GM12801 (cell line): ENCODE results near the gene HS6ST3.

Source experiments
- TF ChIP-seq, protein P1 (sequence below): IDR thresholded peaks from one replicate; pipeline ENCODE4 v1.5.1; 2011; ENCODE audit warnings: control low read depth; ENCODE audit not compliant: insufficient read length; ENCODE audit errors: extremely low read depth

Gene HS6ST3

GRCh38 chr13:96617528-96617927, 527.6 kb downstream of the HS6ST3 start:
- TF ChIP-seq, protein P1, sequence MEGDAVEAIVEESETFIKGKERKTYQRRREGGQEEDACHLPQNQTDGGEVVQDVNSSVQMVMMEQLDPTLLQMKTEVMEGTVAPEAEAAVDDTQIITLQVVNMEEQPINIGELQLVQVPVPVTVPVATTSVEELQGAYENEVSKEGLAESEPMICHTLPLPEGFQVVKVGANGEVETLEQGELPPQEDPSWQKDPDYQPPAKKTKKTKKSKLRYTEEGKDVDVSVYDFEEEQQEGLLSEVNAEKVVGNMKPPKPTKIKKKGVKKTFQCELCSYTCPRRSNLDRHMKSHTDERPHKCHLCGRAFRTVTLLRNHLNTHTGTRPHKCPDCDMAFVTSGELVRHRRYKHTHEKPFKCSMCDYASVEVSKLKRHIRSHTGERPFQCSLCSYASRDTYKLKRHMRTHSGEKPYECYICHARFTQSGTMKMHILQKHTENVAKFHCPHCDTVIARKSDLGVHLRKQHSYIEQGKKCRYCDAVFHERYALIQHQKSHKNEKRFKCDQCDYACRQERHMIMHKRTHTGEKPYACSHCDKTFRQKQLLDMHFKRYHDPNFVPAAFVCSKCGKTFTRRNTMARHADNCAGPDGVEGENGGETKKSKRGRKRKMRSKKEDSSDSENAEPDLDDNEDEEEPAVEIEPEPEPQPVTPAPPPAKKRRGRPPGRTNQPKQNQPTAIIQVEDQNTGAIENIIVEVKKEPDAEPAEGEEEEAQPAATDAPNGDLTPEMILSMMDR = no peak

DNA sequence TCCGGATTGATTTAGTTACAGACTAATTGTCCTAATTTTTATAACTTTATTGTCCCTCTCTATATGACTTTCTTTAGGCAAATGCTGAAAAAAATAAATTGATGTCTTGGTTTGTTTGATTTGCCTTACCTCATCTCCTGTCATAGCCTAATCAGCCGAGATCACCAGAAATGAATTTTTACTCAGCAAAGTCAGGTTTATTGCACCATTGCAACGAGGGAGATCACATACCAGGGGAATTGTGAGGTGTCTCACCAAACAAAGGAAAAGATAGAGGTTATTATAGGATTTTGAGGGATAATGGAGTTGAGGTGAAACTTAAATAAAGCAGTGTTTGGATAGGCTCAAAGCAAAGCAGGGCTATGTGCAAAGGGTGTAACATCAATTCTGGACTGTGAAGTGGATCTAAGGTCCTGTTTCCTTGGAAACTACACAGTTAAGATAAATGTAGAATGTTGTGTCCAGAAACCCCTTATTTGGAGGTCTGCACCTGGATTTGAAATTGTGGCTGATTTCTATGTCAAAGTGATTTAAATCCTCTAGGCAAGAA, 531.8 kb downstream of the HS6ST3 start:
- TF ChIP-seq, protein P1 = no peak

DNA sequence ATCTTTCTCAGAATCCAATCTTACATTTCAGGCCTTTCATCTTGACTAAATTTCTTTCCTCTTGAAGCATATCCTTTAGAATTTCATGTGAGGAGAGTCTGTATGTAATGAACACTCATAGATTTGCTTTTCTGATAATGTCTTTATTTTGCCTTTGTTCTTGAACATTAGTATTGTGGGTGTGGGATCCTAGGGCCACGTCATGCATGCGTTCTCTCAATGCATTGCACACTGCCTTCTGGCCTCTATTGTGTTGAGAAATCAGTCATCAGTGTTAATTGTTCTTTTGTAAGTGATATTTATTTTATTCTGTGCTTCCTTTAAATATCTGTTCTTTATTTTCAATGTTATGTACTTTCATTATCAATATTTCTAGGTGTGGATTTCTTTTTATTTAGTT, 539.4 kb downstream of the HS6ST3 start:
- TF ChIP-seq, protein P1 = no peak

DNA sequence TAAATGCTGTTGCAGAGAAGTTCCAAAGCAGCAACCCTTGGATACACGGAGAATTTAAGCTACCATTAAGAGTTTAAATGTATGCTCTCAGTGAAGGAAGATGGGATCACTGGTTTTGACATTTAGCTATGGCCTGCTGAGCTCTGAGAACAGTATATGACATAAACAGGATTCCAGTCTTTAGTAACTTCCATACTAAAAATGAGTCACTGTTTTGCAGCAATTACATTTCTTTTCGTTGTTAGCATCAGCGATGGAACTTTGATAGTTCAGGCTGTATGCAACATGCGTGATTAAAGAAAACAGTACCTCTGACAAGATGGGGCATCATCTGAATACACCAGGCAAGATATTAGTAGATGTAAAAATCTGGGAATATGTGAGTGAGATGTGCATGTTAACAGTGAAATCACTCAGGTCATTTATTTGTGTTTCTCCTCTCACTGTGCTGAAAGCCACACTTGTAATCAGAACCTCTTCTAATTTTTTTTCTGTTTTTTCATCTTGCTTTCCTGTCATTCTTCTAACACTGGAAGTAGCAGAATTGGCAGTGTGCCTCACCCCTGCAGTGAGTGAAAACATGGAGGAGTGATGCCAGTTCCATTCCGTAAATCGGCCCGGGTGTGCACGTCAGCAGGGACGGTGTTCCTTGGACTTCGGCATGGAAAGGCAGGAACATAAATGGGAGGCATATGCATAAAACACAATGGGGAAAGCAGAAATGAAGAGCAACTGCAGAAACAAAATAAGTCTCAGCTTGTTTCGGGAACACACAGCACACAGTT, 542.8 kb downstream of the HS6ST3 start:
- TF ChIP-seq, protein P1 = no peak

DNA sequence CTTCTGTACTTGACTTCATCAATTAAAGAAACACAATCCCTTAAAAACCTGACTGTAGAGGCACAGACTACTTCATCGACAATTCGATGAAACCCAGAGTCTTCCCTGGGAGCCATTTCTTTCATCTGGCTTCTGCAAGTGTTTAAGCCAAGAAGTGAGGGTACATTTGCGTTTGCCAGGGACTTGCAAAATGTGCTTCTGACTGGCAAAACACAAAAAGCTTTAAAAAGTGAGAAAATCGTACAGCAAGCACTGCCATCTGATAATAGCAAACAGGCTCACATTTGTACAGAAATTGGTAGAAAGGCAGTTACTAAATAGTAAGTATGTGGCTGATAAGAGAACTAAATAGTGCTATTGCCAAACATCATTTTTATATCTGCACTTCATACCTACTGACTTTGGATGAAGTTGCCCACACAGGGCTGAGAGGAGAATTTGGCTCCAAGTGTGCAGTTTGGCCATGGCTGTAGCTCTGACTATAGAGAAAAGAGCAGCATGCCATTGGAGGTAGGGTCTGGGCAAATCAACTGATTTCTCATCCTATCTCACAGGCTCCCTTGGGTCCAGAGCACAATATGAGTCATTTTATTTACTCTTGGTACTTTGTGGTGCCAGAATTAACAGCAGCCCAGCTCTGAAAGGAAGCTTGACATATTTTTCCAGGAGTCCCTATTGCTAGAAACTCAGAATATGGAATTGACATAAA, 546.2 kb downstream of the HS6ST3 start:
- TF ChIP-seq, protein P1 = no peak

DNA sequence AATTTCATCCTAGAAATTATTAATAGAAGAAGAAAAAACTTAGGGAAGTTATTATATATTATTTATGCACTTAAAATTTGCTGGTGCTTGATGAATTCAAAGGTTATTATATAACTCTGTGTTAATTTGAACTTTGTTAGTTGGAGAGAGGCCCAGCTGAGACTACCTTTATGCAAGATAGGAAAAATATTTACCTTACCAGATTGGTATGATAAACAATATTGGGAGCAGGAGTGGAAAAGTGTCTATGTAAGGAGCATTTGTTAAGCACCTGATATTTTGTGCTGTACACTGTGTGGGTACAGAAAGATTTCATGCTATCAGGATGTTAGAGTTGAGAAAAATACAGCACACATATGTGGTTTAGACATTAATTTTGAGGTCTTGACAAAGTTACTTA, 547.1 kb downstream of the HS6ST3 start:
- TF ChIP-seq, protein P1 = no peak

DNA sequence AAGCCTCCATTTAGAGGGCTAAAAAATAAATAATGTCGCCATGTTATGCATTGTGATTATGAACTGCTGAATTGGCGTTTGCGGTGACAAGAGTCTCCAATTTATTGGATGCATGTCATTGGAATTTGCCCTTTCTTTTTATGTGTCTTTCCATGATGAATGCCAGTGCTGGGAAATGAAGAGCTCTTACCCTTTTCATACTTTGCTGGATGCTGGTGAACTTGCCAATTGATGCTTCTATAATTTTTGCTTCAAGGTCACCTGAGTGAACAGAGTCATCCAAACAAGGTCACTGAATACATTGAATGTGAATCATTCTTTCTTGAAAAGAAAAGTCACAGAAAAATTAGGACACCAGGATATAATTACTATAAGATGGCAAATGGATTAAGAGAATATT, 556.2 kb downstream of the HS6ST3 start:
- TF ChIP-seq, protein P1 = no peak
